ENCODE measurements around the gene ACTRT2.

DNA sequence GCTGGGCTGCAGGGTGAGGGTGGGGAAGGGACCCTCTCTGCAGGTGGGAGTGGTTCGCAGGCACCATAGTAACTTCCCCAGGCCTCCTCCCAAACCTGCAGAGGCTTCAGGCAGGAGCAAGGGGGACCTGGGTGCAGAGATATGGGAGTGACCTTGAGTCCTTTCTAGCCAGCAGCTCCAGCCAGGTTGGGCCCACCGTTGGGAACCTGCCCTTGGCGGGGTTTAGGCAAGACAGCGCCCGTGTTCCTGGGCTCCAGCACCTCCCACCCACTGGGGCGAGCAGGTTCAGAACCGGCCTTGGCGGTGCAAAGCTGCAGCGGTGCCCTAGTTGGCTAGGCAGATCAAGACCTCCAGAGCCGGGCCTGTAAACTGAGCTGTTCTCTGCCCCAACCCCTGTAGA lies 45.6 kb downstream of the ACTRT2 start:
- TF ChIP-seq EP300 (IDR thresholded peaks at IDR 0.05) (no peak), POLR2A (IDR thresholded peaks at IDR 0.05) (no peak), POLR2AphosphoS5 (IDR thresholded peaks at IDR 0.05) (no peak)
- TF ChIP-seq, protein P1, sequence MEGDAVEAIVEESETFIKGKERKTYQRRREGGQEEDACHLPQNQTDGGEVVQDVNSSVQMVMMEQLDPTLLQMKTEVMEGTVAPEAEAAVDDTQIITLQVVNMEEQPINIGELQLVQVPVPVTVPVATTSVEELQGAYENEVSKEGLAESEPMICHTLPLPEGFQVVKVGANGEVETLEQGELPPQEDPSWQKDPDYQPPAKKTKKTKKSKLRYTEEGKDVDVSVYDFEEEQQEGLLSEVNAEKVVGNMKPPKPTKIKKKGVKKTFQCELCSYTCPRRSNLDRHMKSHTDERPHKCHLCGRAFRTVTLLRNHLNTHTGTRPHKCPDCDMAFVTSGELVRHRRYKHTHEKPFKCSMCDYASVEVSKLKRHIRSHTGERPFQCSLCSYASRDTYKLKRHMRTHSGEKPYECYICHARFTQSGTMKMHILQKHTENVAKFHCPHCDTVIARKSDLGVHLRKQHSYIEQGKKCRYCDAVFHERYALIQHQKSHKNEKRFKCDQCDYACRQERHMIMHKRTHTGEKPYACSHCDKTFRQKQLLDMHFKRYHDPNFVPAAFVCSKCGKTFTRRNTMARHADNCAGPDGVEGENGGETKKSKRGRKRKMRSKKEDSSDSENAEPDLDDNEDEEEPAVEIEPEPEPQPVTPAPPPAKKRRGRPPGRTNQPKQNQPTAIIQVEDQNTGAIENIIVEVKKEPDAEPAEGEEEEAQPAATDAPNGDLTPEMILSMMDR (IDR thresholded peaks at IDR 0.05) = no peak

Measured in gastroesophageal sphincter (tissue), 3 donors.